Measurements from ENCODE around the gene HMCN1.

The HMCN1 gene

DNA sequence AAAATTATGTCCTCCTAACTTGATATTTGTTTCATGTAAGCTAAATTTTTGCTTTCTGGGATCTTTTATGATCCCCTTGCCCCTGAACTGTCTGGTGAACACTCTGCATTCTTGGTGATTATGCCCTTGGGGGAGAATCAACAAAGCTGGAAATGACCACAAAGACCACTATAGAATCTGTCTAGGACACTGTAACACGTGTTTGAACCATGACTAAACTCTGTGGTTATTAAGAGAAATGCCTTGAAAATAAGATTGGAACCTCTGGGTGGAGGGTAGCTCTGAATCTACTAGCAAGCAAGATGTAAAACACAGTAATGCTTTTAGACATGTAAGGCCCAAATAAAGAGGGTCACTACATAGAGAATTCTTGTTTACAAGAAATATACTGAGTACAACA lies 237.5 kb downstream of the HMCN1 start:
- TF ChIP-seq, protein P1, sequence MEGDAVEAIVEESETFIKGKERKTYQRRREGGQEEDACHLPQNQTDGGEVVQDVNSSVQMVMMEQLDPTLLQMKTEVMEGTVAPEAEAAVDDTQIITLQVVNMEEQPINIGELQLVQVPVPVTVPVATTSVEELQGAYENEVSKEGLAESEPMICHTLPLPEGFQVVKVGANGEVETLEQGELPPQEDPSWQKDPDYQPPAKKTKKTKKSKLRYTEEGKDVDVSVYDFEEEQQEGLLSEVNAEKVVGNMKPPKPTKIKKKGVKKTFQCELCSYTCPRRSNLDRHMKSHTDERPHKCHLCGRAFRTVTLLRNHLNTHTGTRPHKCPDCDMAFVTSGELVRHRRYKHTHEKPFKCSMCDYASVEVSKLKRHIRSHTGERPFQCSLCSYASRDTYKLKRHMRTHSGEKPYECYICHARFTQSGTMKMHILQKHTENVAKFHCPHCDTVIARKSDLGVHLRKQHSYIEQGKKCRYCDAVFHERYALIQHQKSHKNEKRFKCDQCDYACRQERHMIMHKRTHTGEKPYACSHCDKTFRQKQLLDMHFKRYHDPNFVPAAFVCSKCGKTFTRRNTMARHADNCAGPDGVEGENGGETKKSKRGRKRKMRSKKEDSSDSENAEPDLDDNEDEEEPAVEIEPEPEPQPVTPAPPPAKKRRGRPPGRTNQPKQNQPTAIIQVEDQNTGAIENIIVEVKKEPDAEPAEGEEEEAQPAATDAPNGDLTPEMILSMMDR (IDR thresholded peaks at IDR 0.05) = no peak
- no peak for TF ChIP-seq ZFX (IDR thresholded peaks at IDR 0.05; ENCODE audit: borderline replicate concordance)

DNA sequence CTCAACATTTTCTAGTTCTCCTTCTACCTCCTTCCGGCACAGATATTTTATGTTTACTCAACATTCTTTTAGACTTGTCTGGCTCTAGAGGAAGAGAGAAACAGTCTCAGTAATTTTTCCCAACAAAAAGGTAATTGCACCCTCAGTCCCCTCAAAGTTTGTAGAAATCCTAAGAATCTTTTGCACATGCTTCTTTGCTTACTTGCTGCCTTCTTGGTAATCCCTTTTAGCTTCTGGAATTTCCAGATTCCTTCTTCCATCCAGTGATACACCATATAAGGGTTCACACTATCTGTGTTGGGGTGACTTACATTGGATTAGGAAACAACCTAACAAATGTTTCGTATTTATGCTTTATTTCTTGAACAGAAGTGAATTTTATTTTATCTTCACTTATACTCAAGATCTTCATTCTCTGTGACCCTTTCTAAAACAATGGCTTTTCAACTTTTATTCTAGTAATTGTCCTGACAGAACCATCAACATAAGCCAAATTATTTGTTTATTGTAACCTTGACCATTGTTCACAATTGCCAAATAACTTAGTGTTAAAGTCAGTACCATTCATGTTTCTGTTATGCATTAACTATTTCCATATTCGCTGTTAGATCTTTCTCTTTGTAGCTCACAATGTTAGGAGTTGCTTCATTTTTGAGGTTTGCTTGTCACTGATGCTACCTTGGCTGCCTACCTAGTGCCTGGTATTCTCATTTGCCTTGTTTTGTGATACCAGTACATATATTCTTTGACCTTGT lies 238.1 kb downstream of the HMCN1 start:
- no peak overlapping the region for H3K27ac ChIP-seq
- TF ChIP-seq, protein P1 (IDR thresholded peaks at IDR 0.05) = no peak
- TF ChIP-seq ZFX (IDR thresholded peaks at IDR 0.05; ENCODE audit: borderline replicate concordance) = no peak

More for the DNA sequence above, 237.5 kb downstream of the HMCN1 start:
- H3K27ac ChIP-seq = no peak overlapping the region

DNA sequence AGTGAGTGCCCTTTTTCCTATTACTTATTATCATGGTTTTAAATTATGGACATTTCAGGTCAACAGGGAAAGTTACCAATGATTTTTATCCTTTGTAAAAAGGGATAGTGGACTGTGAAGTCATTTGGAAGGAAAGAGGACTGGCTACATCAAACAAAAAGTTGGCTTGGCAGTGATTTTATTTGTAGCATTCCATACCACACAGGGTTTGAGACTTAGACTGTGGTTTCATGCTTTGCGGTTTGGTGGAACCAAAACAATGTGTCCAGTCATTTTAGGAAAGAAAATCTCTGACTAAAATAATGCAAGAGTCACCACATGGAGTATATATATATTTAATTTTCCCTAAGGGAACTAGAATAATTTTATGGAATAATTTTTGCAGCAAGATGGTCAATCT lies 239.5 kb downstream of the HMCN1 start:
- TF ChIP-seq, protein P1 (IDR thresholded peaks at IDR 0.05) = no peak
- TF ChIP-seq ZFX (IDR thresholded peaks at IDR 0.05; ENCODE audit: borderline replicate concordance) = no peak
- H3K27ac ChIP-seq = no peak overlapping the region

DNA sequence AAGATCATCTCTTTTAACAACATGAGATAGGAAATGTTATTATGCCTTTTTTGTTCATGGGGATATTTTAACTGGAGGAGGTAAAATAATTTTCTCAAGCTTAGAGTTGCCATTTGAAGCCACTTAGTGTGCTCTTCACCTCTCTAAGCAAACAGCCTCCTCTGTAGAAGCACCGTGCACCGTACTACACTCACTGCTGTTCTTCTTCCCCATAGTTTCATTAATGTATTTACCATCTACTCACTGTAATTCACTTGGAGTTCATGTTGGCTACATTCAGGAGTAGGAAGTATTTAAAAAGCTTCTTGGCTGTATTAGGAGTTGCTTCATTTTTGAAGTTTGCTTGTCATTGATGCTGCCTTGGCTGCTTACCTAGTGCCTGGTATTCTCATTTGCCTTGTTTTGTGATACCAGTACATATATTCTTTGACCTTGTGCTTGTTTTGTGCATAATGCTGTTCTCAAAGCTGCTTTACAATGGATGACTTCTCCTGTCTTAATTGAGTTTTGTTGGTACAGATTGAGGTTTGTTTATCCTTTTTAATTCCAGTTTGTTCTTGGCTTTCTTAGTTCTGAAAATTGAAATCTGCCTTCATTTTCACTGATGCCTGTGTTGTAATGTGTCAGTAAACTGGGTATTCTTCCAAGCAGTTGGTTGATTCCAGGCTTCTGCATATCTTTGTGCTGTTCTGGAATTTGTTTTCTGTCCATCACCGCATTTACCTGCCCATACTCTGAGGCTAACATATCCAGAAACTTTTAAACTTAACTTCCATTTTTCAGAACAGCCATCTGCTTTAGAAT lies 240.4 kb downstream of the HMCN1 start:
- no peak overlapping the region for H3K27ac ChIP-seq
- no peak for TF ChIP-seq ZFX (IDR thresholded peaks at IDR 0.05; ENCODE audit: borderline replicate concordance)
- TF ChIP-seq, protein P1 (IDR thresholded peaks at IDR 0.05) = no peak

DNA sequence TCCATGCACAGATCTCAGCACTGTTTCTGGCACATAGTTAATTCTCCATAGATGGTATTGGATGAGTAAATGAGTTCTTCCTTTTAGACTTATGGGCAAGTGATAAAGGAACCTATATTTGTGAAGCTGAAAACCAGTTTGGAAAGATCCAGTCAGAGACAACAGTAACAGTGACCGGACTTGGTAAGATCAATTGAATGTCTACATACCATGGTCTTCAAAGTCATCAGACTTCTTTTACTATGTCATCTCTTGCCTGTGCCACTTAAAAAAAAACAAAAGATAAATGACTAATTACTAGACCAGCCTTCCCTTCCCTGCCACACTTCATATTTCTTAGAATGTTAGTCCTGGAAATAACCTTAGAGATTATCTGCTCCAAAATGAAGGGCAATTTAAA lies 246.7 kb downstream of the HMCN1 start:
- no peak overlapping the region for H3K27ac ChIP-seq
- TF ChIP-seq, protein P1 (IDR thresholded peaks at IDR 0.05) = no peak
- no peak for TF ChIP-seq ZFX (IDR thresholded peaks at IDR 0.05; ENCODE audit: borderline replicate concordance)

DNA sequence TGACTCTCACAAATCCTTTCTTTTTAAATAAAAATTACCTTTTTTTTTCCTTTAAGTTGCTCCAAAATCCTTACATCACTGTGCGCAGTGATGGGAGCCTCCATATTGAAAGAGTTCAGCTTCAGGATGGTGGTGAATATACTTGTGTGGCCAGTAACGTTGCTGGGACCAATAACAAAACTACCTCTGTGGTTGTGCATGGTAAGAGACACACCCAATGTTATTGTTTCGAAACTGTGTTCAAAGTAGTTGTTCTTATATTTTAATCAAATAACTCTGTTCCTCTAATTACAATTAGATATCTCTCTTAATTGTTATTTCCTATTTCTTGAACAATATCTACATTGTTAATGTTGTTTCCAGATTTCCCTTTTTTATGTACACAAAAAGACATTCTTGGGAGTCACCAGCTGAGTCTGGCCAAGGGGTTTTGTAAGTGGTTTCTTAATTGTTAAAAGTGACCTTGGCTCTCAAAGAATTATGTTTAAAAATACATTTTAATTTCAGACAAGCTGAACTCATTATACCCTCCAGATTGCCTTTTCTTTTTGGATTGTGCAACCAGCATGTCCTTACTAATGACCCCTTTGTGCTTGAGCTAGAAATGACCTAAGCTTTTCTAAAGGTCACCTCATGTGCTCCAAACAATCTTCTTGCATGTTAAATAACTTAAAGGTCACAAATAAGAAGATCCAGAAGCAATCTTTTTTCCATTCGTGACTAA lies 250.1 kb downstream of the HMCN1 start:
- TF ChIP-seq ZFX (IDR thresholded peaks at IDR 0.05; ENCODE audit: borderline replicate concordance) = no peak
- TF ChIP-seq, protein P1 (IDR thresholded peaks at IDR 0.05) = no peak
- no peak overlapping the region for H3K27ac ChIP-seq

All from 22Rv1 (cell line).